GM12891 (cell line): ENCODE measurements around the gene MAT2A.

Experiments
- DNase-seq: peaks from one replicate; pipeline ENCODE4 v3.0.0; 2011; ENCODE audit warnings: low spot score; ENCODE audit not compliant: insufficient read length
- FAIRE-seq: peaks from 2 replicates; lab custom pipeline; 2011; peaks lifted over from hg19 to GRCh38; lab: Jason Lieb, UNC
- PAX5 ChIP-seq: IDR thresholded peaks from 2 replicates; pipeline ENCODE4 v1.6.1; 2011; ENCODE audit warnings: low read length, moderate library complexity, mild to moderate bottlenecking; ENCODE audit not compliant: insufficient read depth, severe bottlenecking
- POLR2A ChIP-seq: IDR thresholded peaks from 2 replicates; pipeline ENCODE4 v1.6.1; 2011; ENCODE audit warnings: low read depth, low read length, control low read depth
- POLR2AphosphoS5 ChIP-seq: IDR thresholded peaks from 2 replicates; pipeline ENCODE4 v1.6.1; 2011; ENCODE audit warnings: low read depth, low read length, control low read depth
- POU2F2 ChIP-seq: IDR thresholded peaks from 2 replicates; pipeline ENCODE4 v1.6.1; 2011; ENCODE audit warnings: low read depth, mild to moderate bottlenecking, control low read depth, low read length, moderate library complexity
- SPI1 ChIP-seq: IDR thresholded peaks from 2 replicates; pipeline ENCODE4 v1.6.1; 2011; ENCODE audit warnings: low read depth, low read length, control low read depth
- TAF1 ChIP-seq: IDR thresholded peaks from 2 replicates; pipeline ENCODE4 v1.6.1; 2011; ENCODE audit warnings: low read depth, low read length, control low read depth

Gene MAT2A

GRCh38 chr2:85525029-85525428, 13.9 kb upstream of the MAT2A start:
- no peak for FAIRE-seq
- TF ChIP-seq POLR2AphosphoS5 = no peak
- no peak for TF ChIP-seq PAX5
- no peak for TF ChIP-seq SPI1
- no peak for TF ChIP-seq POU2F2
- TF ChIP-seq TAF1 = no peak
- TF ChIP-seq POLR2A = no peak
- no peak for DNase-seq

GRCh38 chr2:85525567-85525966, 13.4 kb upstream of the MAT2A start:
- DNase-seq (no peak), FAIRE-seq (no peak)
- TF ChIP-seq PAX5 (no peak), TAF1 (no peak), POLR2A (no peak), POLR2AphosphoS5 (no peak), POU2F2 (no peak), SPI1 (no peak)

GRCh38 chr2:85527787-85528186, 11.2 kb upstream of the MAT2A start:
- no peak for DNase-seq
- no peak for TF ChIP-seq TAF1
- TF ChIP-seq POU2F2 = no peak
- no peak for TF ChIP-seq SPI1
- TF ChIP-seq POLR2A = no peak
- TF ChIP-seq POLR2AphosphoS5 = no peak
- no peak for TF ChIP-seq PAX5
- no peak for FAIRE-seq

- TF ChIP-seq POLR2AphosphoS5 = no peak
- TF ChIP-seq TAF1 = no peak
- TF ChIP-seq SPI1 = no peak
- no peak for TF ChIP-seq POLR2A
- no peak for TF ChIP-seq POU2F2
- TF ChIP-seq PAX5 = no peak
- DNase-seq (no peak), FAIRE-seq (no peak)
These were observed 10.6 kb upstream of the MAT2A start for GRCh38 chr2:85528355-85528754.

- FAIRE-seq (no peak), DNase-seq (no peak)
- no peak for TF ChIP-seq SPI1
- no peak for TF ChIP-seq POU2F2
- TF ChIP-seq TAF1 = no peak
- no peak for TF ChIP-seq POLR2AphosphoS5
- TF ChIP-seq POLR2A = no peak
- no peak for TF ChIP-seq PAX5
These were observed 9.2 kb upstream of the MAT2A start for GRCh38 chr2:85529809-85530208.

GRCh38 chr2:85531589-85531988, 7.4 kb upstream of the MAT2A start:
- no peak for FAIRE-seq

GRCh38 chr2:85534099-85534498, 4.9 kb upstream of the MAT2A start:
- no peak for FAIRE-seq
- no peak for DNase-seq
- TF ChIP-seq PAX5 = no peak

More at GRCh38 chr2:85531589-85531988, 7.4 kb upstream of the MAT2A start:
- TF ChIP-seq POU2F2 = no peak
- no peak for TF ChIP-seq PAX5
- TF ChIP-seq TAF1 = no peak
- TF ChIP-seq POLR2A = no peak
- no peak for TF ChIP-seq SPI1
- TF ChIP-seq POLR2AphosphoS5 = no peak
- DNase-seq = no peak

GRCh38 chr2:85534881-85535280, 4.1 kb upstream of the MAT2A start:
- FAIRE-seq = no peak
- DNase-seq = no peak

GRCh38 chr2:85536479-85536878, 2.5 kb upstream of the MAT2A start:
- no peak for TF ChIP-seq TAF1
- TF ChIP-seq POLR2AphosphoS5 = no peak
- TF ChIP-seq SPI1 = no peak
- no peak for TF ChIP-seq PAX5
- no peak for TF ChIP-seq POU2F2
- no peak for TF ChIP-seq POLR2A
- no peak for FAIRE-seq
- DNase-seq = no peak

More at GRCh38 chr2:85534881-85535280, 4.1 kb upstream of the MAT2A start:
- no peak for TF ChIP-seq PAX5
- no peak for TF ChIP-seq POLR2A
- no peak for TF ChIP-seq POU2F2
- TF ChIP-seq TAF1 = no peak

- DNase-seq (no peak), FAIRE-seq (no peak)
- TF ChIP-seq POU2F2 (0 out of 2 replicates have a peak, but pooled peaks have one; percentile 23), POLR2A (no peak; the same call in 1 of the 2 replicates), TAF1 (peak; percentile 53; the same call in 1 of the 2 replicates)
These were observed 1.1 kb upstream of the MAT2A start for GRCh38 chr2:85537600-85538506.

- TF ChIP-seq POU2F2 (no peak), PAX5 (no peak), TAF1 (0 out of 2 replicates have a peak, but pooled peaks have one; percentile 39), SPI1 (no peak), POLR2A (no peak), POLR2AphosphoS5 (no peak; the same call in 1 of the 2 replicates)
- FAIRE-seq = peak; percentile 74
- no peak for DNase-seq
These were observed 579 bp downstream of the MAT2A start for GRCh38 chr2:85539361-85540132.
